NCI-H526 treated with DMSO at 0.1 percent for 48 hours (cell line): ENCODE measurements around the gene COL19A1.

Experiments
- DNase-seq: peaks from one replicate; lab custom pipeline; 2025; lab: John Stamatoyannopoulos, UW

The COL19A1 gene

GRCh38 chr6:70171236-70171635 is 304.9 kb downstream of the COL19A1 start:
- no peak for DNase-seq

DNA sequence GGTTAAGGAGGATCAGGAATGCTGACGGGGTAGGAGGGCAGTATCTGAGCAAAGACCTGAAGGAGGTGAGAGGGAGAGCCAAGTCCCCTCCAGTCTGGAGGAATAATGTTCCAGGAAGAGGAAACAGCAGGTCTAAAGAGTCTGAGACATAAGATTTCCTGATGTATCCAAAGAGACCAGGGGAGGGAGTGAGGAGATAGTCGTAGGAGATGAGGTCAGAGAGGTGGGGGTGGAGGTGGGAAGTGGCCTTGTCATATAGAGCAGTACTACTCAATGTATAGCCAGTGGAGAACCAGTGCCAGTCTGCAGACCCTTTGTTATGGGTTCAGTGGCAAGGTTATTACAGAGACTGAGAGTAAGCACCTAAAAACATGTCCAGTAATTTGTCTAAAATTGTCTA is 305.9 kb downstream of the COL19A1 start:
- no peak for DNase-seq

DNA sequence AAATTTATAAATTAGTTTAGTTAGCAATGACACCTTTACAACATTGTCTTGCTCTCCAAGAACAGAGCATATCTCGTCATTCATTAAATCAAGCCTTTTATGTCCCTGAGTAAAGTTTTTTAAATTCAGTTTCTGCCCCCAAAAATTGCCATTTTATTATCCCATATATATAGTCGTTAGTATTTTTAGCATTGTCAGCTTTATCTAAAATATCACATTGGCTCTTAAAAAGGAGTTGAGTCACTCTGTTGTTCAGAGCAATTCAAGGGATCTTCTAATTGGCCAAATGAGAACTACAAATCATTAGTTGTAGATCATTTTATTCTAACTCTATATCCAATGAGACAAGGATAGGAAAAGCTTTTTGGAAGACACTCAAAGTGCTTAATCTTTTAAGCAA is 309.4 kb downstream of the COL19A1 start:
- no peak for DNase-seq

GRCh38 chr6:70176842-70177550 is 310.6 kb downstream of the COL19A1 start:
- DNase-seq = peak; percentile 4

DNA sequence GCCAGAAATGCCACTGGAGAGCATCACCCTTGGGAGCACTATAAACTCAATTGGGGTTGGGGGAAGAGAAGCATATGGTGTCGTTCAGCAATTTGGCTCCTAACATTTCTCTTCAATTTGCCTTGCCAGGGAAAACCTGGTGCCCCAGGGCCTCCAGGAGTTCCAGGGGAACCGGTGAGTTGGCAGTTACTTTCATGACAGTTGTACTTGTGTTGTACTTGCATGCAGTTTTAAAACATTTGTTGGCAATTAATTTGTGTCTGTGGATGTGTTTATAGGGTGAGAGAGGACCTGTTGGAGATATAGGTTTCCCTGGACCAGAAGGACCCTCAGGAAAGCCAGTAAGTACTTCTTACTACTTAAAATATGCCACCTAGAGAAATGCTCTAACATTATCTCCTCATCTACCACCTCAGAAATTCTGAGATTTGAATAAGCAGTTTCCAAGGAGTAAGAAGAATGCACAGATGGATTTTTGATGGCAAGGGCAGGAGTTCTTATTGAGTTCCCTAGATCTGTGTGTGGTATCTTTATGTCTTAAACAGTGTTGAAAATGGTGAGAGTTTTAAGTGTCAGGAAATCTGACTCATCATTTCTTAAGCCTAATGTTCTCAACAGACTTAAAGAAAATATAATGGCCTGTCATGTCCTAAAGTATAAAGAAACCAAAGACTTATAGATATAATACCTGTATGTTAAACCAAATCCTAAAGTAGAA is 314.0 kb downstream of the COL19A1 start:
- DNase-seq = no peak

DNA sequence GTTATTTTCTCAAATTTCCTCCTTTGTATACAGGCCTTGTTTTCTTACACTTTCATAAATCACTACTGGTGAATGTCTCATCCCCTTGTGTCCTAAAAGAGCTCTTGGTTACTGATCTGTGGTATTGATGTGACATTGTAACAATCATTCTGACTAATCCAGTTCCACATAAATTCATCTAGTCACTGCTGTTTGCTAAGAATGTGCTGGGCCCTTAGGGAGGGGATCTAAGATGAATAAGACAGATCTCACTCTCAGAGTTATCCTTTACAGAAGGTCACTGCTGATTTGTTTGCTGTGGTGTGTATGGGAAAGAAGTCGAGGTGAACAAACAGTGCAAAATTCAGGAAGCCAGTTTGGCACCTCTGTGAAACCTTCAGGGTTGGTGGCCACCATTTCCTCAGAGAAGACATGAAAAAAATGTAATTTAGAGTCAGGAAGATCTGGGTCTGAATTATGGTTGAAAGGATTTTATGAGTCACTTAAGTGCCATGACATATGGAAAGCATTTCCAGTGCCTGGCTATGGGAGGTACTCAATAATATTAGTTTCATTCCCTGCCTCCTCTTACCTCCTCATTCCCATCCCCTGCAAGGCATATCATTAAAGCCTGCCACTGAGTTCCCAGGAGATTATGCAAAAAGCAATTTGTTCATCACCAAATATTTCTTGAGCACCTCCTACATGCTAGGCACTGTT is 314.7 kb downstream of the COL19A1 start:
- no peak for DNase-seq

DNA sequence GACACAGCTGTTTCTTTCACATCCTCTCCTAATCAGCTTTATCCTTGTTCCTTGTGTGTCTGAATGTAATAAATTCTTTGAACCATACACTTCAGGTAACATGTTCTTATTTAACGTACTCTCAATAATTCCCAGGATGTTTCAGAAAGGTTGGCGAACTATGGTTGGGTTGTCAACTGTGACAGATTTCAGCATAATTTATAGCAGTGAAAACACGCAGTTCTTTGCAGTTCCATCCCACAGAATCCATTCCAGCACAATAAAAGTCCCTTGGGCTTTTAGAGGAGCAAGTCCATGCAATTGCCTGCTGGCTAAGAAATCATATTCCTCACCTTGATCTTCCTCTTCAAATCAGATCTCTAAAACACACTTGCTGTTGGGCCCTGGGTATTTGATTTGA is 317.2 kb downstream of the COL19A1 start:
- DNase-seq = no peak

DNA sequence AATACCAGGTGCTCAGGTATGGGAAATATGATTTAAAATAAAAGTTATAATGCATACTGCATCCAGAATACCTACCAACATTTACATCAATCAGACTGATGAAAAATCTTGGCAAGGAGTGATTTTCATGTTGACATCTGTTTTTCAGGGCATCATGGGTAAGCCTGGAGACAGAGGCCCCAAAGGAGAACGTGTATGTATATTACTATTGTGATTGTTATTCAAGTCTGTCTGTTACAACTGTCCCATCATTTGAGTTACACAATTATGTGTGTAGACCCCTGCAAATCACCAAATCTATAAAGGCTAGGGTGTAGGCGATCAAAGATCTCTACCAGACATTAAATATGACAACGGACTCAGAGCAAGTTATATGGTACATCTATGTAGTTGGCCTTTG is 318.4 kb downstream of the COL19A1 start:
- no peak for DNase-seq

DNA sequence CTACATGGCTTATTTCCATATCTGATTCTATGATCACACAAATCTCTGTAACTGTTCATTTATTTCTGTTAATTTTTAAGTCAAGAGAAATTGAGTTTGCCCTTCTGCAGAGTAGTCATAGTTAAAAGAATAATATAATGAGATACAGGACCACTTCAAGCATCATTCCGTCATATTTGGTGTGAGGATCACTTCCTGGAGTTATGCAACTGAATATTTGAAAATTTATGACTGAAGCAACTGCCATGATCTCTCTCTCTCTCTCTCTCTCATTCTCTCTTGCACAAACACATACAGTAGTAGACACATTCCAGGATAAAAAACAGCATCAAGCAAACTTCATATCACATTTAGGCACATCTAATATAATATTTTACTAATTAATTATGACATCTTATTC is 320.1 kb downstream of the COL19A1 start:
- no peak for DNase-seq

DNA sequence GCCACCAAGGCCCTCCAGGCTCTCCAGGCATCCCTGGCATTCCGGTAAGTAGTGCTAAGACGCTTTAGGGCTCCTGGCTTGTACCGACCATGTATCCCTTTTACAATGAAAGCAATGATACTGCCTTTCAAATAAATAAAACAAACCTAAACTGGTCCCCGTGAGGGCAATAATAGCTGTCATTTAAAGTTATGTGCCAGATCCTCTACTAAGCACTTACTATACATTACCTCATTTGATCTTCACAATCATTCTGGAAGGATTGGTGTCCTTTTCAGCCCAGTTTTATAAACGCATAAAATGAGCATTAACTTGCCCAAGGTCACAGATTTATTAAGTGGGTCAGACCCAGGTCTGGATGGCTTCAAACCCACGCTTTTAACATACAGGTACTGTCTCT is 321.8 kb downstream of the COL19A1 start:
- no peak for DNase-seq

- DNase-seq = no peak
Observed at GRCh38 chr6:70194421-70194820, 328.1 kb downstream of the COL19A1 start.

GRCh38 chr6:70196531-70196930 is 330.2 kb downstream of the COL19A1 start:
- no peak for DNase-seq

GRCh38 chr6:70198785-70199184 is 332.4 kb downstream of the COL19A1 start:
- DNase-seq = no peak

DNA sequence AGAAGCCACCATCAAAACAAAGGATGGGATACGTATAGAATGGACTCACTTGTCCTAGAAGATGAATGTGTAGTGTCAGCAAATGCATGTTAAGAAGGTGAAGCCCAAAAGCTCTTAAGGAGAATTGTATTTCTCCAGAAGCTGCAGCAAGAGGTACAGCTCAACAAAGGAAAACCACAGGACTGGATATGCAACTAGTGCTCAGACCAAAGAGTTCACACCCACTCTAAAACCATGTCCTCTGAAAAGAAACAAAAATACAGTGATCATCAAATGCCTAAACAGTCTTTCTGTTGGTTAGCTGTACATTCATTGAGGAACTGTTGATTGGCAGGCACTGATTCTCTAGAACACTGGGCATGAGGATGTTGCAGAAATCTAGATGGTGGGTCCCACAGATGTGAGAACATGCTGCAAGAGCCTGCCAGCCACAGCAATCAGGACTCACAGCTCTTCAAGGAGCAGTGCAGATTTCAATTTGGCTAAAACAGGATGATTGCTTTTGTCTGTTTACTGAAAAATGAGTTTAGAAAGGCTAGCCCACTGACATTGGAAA is 342.0 kb downstream of the COL19A1 start:
- DNase-seq = no peak

- no peak for DNase-seq
Observed at GRCh38 chr6:70210462-70210861, 344.1 kb downstream of the COL19A1 start.

DNA sequence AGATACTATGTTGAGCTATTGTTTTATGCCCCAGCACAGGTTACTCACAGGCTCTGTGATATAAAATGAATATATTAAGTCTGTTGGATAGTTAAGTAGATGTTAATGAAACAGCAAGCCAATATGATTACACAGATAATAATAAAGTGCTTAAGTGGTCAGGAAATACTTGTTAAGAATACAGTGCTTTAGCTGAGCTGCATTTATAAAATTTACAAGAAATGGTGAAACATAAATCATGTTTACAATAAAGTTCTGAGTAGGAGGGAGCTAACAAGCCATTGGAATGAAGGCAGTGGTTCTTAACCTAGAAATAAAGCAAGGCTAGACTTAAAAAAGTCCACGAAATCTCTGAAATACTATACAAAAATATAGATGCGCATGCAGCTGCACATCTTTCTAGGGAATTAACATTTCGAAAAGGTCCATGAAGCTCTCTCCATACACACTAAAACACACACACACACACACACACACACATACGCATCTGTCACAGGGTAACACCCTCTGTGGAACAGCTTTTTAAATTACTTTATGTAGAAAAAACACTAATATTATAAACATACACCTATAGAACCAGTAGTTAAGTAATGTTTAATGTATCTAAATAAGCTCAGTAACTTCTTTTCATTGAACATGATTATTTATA is 349.2 kb downstream of the COL19A1 start:
- no peak for DNase-seq

DNA sequence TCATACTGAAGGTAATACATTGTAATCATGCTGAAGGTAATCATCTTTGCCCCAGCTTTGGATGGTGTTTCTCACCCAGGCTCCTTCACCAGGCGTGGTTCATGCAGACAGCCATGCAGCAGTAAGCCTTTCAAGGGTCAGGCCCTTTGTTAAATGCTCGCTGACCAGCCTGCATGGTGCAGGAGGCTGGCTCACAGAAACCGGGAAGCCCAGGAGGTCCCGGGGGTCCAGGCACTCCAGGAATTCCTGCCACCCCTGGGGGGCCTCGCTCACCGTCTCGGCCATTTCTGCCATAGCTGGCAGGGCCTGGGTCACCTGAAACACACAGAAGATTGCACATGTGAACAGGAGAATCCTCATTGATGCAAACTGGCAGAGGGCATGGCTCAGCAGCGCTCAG is 350.4 kb downstream of the COL19A1 start:
- no peak for DNase-seq

DNA sequence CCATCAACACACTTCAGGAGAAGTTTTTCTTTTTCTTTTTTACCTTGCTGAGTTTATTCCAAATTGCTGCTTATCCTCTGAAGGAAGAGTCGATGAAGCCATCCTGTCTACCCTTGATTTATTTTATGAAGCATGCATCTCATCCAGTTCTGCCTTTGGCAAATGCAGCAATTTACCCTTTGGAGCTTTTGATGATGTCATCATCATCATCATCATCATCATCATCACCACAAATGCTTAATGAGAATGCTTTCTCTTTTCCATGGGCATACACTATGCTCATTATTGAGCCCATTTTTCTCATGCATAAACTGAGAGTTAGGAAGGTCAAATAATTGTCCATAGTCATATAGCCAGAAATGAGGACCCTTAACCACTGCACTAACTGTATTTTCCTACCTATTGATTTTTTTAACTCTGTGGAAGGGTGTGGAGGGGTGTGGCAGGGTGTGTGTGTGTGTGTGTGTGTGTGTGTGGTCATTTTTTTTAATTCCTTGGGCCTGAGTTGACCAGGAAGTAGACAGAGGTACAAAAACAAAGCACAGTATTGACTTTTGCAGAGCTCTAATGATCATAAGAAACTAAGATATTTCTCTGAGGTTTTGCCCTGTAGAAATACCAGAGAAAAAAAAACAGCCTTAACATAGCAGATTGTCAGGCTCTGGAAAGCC is 353.7 kb downstream of the COL19A1 start:
- DNase-seq = no peak

GRCh38 chr6:70221025-70221714 is 354.8 kb downstream of the COL19A1 start:
- peak; percentile 52 for DNase-seq

- DNase-seq = no peak
Observed at GRCh38 chr6:70221715-70222438, 355.5 kb downstream of the COL19A1 start.

DNA sequence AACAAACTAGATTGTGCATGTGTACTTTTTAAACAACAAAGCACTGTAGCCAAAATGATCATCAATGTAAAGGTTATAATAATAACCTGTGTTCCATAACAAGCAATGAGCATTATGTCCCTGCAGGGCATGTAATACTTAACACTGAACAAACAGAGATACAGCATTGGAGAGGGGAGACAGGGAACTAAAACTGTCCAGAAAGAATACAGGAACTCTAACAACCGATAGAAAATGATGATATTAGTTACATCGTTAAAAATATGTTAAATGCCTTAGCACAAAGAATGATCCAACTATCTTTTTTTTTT is 356.0 kb downstream of the COL19A1 start:
- peak; percentile 26 for DNase-seq
